Measurements from ENCODE around the gene EVC. TPM values are rescaled to one million over a fixed set of nuclear protein-coding genes. Genes with fewer than 3 reads are reported as not detected.

The EVC gene
- 7.7 to 12.2 TPM (median 10.2 TPM) in 5 replicates for total RNA-seq (2022; extraction: Qiagen RNA extraction)

DNA sequence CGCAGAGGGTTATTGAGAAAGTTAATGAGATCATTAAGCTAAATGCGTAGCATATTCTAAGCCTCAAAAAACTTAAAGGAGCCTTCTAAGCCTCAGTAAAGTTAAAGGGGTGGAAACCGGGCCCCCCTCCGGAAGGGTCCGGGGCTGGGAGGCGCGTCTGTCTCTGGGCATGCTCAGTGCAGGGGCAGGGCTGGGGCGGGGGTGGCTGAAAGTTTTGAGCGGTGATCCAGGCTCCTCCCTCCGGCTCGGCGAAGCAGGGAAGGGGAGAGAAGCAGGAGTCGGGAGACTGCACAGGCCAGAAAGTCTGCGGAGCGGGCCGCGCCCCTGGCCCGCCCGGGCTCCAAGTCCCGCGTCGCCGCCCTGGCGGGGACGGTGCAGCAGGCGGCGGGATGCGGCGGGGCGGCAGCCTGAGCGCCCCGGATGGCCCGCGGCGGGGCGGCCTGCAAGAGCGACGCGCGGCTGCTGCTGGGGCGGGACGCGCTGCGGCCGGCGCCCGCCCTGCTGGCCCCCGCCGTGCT lies at the start of gene EVC:
EVC (plus strand) TSS at position 241 of the 518 bp plus-strand sequence; CDS start at position 421, 180 bp downstream.

DNA sequence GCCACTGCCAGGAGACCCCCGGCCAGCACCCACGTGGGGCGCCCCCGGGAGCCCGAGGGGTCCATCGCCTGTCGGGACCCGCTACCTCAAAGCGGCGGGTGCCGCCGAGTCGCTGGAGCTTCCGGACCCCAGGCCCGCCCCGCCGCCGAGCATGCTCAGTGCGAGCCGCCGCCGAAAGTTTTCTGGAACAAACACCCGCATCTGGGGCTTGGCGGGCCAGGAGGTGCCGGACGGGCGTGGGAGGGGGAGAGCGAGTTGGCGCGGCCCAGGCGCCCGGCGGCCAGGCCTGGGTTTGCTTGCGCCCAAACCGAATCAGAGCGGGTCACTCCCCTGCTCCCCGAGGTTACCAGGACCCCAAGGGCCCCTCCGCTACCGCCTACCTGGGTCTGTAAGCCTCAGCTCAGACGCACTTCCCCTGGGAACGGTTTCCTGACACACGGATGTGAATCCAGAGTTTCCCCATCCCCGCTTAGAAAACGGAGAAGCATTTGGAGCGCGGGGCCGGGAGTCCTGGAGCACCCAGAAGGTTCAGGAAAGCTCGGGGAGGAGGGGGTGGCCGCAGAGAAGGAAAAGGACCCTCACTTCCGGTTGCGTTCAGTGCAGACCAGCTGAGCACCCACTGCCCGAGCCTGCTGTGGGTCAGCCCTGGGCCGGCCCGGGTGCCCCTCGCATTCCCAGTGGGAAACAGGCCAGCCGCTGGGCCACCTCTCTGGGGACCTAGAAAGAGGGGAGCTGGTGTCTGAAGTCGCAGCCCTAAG lies 2.4 kb upstream of the EVC start, which contains the start of gene EVC2:
EVC2 (minus strand) TSS at position 111 of the 758 bp plus-strand sequence; CDS start at position 65, 46 bp downstream.

Other genes with a start within 250 kb of the EVC start
- gene EVC2, start 2.6 kb upstream of the EVC start, total RNA-seq (2022; extraction: Qiagen RNA extraction) = 1.8 to 2.3 TPM (median 2.2 TPM) in 5 replicates
- gene CRMP1, start 181.9 kb downstream of the EVC start, total RNA-seq (2022; extraction: Qiagen RNA extraction) = 3.4 to 3.7 TPM (median 3.5 TPM) in 5 replicates